Activated CD8-positive, alpha-beta T cell treated with anti-CD3 and anti-CD28 coated beads for 36 hours (primary cell): ENCODE measurements around the gene ROGDI. TPM values are rescaled to one million over a fixed set of nuclear protein-coding genes. Genes with fewer than 3 reads are reported as not detected.

ENCODE experiments used
- ATAC-seq: fragments of 200-7000 bp; cut with Tn5 transposase; one replicate; pipeline ENCODE4 v1.10.0; 2021; ENCODE audit warnings: mild to moderate bottlenecking, moderate library complexity
- CTCF ChIA-PET: fragments of 350-600 bp; sonication (Branson Sonifier 250); formaldehyde crosslinking; loops from one replicate; lab custom pipeline; 2021; ENCODE audit warnings: antibody characterized with exemption; lab: Charles Lee
- POLR2A ChIA-PET: fragments of 350-600 bp; sonication (Branson Sonifier 250); formaldehyde crosslinking; loops from one replicate; lab custom pipeline; 2021; ENCODE audit warnings: antibody characterized with exemption; lab: Charles Lee
- DNase-seq: peaks from one replicate; pipeline ENCODE4 v3.0.0-alpha.2; 2020
- H3K27ac Mint-ChIP-seq: one replicate; pipeline ENCODE4 v1.8.0; 2021; ENCODE audit warnings: mild to moderate bottlenecking, mixed read lengths
- H3K27me3 Mint-ChIP-seq: one replicate; pipeline ENCODE4 v1.8.0; 2021; ENCODE audit warnings: mixed read lengths
- H3K36me3 Mint-ChIP-seq: one replicate; pipeline ENCODE4 v1.8.0; 2021; ENCODE audit warnings: low read depth, mixed read lengths
- H3K4me1 Mint-ChIP-seq: one replicate; pipeline ENCODE4 v1.8.0; 2021; ENCODE audit warnings: low read depth, mixed read lengths
- H3K4me3 Mint-ChIP-seq: one replicate; pipeline ENCODE4 v1.8.0; 2021; ENCODE audit warnings: mild to moderate bottlenecking, moderate library complexity, mixed read lengths
- H3K9me3 Mint-ChIP-seq: one replicate; pipeline ENCODE4 v1.8.0; 2021; ENCODE audit warnings: mixed read lengths
- CTCF ChIP-seq: fragments of 200-600 bp; IDR thresholded peaks from one replicate; pipeline ENCODE4 v1.8.0; 2022; ENCODE audit warnings: antibody characterized with exemption, mild to moderate bottlenecking
- intact Hi-C: fragments of 100-400 bp; cut with micrococcal nuclease; formaldehyde crosslinking; loops from one replicate; pipeline ENCODE4 v1.10.0; 2022
- total RNA-seq, 2 experiments: library from RNA; stranded (reverse); gene quantifications; one replicate each; pipeline ENCODE4 v1.2.3, GENCODE V29; 2021

The ROGDI gene
- total RNA-seq, 2 experiments from 2014 or later = 3.3 to 3.7 TPM

GRCh38 chr16:4814046-4814445 lies 11.6 kb upstream of the ROGDI start:
- H3K9me3 Mint-ChIP-seq = no peaks in the 10 kb centered on the region
- no peaks in the 10 kb centered on the region for H3K4me1 Mint-ChIP-seq
- no peak for TF ChIP-seq CTCF
- intact Hi-C loops = no loop called here
- peaks cover 43% of the 10 kb centered on the region for H3K36me3 Mint-ChIP-seq
- DNase-seq (no peak), ATAC-seq (no peak)
- no peak overlapping the region for H3K27ac Mint-ChIP-seq
- H3K27me3 Mint-ChIP-seq = no peaks in the 10 kb centered on the region
- ChIA-PET CTCF (no interaction called here), POLR2A (no interaction called here)
- no peak overlapping the region for H3K4me3 Mint-ChIP-seq

- Mint-ChIP-seq H3K4me3 (no peak overlapping the region), H3K27ac (no peak overlapping the region), H3K27me3 (no peaks in the 10 kb centered on the region), H3K36me3 (peaks cover 42% of the 10 kb centered on the region), H3K9me3 (no peaks in the 10 kb centered on the region), H3K4me1 (no peaks in the 10 kb centered on the region)
- TF ChIP-seq CTCF = no peak
- ChIA-PET POLR2A (no interaction called here), CTCF (no interaction called here)
- no peak for ATAC-seq
- intact Hi-C loops = no loop called here
- DNase-seq = no peak
These were observed 11.0 kb upstream of the ROGDI start for GRCh38 chr16:4813251-4814003.

- Mint-ChIP-seq H3K27me3 (no peaks in the 10 kb centered on the region), H3K4me3 (no peak overlapping the region), H3K36me3 (peaks cover 43% of the 10 kb centered on the region), H3K27ac (peak overlapping the region; percentile 1), H3K4me1 (no peaks in the 10 kb centered on the region), H3K9me3 (no peaks in the 10 kb centered on the region)
- no peak for TF ChIP-seq CTCF
- CTCF ChIA-PET = no interaction called here
- no peak for DNase-seq
- ATAC-seq = no peak
- POLR2A ChIA-PET = interaction anchor here (0.9 kb wide), 2 partner anchors 12 to 35 kb away, joined by 3 read pairs; no protein-coding TSS in a partner anchor
- intact Hi-C loops = no loop called here
These were observed 9.3 kb upstream of the ROGDI start for GRCh38 chr16:4811773-4812172.

GRCh38 chr16:4811242-4811641 lies 8.8 kb upstream of the ROGDI start:
- POLR2A ChIA-PET = interaction anchor here (0.9 kb wide), 1 partner anchor 35 kb away, joined by 3 read pairs; no protein-coding TSS in a partner anchor
- H3K27ac Mint-ChIP-seq = peak overlapping the region; percentile 1
- H3K4me1 Mint-ChIP-seq = no peaks in the 10 kb centered on the region

More at GRCh38 chr16:4811242-4811641, 8.8 kb upstream of the ROGDI start:
- Mint-ChIP-seq H3K36me3 (peaks cover 43% of the 10 kb centered on the region), H3K9me3 (no peaks in the 10 kb centered on the region), H3K4me3 (no peak overlapping the region), H3K27me3 (no peaks in the 10 kb centered on the region)
- CTCF ChIA-PET = no interaction called here
- no peak for DNase-seq
- no peak for ATAC-seq
- intact Hi-C loops = no loop called here
- no peak for TF ChIP-seq CTCF
